Nephron progenitor cell (in vitro differentiated cells): ENCODE measurements around the gene EPB41L5.
A peak's percentile ranks its signal among the peaks of the same experiment; 100 is the strongest.
"Not testable (repeated sequence)": the region's sequence is repeated elsewhere in the genome, so short reads cannot be mapped to it uniquely, and the experiment has no call there.

ENCODE experiments used
- DNase-seq: peaks from one replicate; pipeline ENCODE4 v3.0.0; 2021
- H3K27ac Mint-ChIP-seq: 2 replicates; pipeline ENCODE4 v1.8.0; 2021; ENCODE audit warnings: mild to moderate bottlenecking, moderate library complexity, mixed read lengths
- H3K27me3 Mint-ChIP-seq: 2 replicates; pipeline ENCODE4 v1.8.0; 2021; ENCODE audit warnings: mild to moderate bottlenecking, low read depth, mixed read lengths; ENCODE audit not compliant: poor library complexity
- H3K36me3 Mint-ChIP-seq: 2 replicates; pipeline ENCODE4 v1.8.0; 2021; ENCODE audit warnings: low read depth, mixed read lengths
- H3K4me1 Mint-ChIP-seq: 2 replicates; pipeline ENCODE4 v1.8.0; 2021; ENCODE audit warnings: mixed read lengths
- H3K4me3 Mint-ChIP-seq: 2 replicates; pipeline ENCODE4 v1.8.0; 2021; ENCODE audit warnings: mild to moderate bottlenecking, moderate library complexity, mixed read lengths
- H3K9me3 Mint-ChIP-seq: 2 replicates; pipeline ENCODE4 v1.8.0; 2021; ENCODE audit warnings: mild to moderate bottlenecking, moderate library complexity, mixed read lengths
- CTCF ChIP-seq: fragments of 200-600 bp; sonication (generic); IDR thresholded peaks from 2 replicates; pipeline ENCODE4 v1.5.0; 2021; ENCODE audit warnings: antibody characterized with exemption

Gene EPB41L5

DNA sequence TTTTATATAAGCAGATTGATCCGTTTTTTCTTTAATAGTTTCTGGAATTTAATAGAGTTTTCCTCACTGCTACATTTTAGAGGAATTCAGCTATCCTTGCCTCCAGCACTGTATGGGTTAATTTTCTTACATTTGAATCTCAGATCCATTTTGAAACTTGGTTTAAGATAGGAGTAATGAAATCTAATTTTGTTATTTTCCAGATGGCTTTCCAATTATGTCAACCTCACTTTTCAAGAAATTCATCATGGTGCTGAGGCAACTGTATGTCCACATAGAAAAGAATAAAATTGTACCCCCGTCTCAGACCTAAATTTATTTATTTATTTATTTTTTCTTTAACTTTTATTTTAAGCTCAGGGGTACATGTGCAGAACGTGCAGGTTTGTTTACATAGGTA, 105.1 kb downstream of the EPB41L5 start:
- Mint-ChIP-seq H3K4me1 (no peaks in the 10 kb centered on the region), H3K9me3 (peaks cover 33% of the 10 kb centered on the region), H3K27ac (no peak overlapping the region), H3K4me3 (no peak overlapping the region), H3K36me3 (peaks cover 63% of the 10 kb centered on the region), H3K27me3 (no peaks in the 10 kb centered on the region)
- DNase-seq: no peak
- TF ChIP-seq CTCF: no peak

GRCh38 chr2:120118471-120118870, 105.6 kb downstream of the EPB41L5 start:
- Mint-ChIP-seq H3K27ac (no peak overlapping the region), H3K27me3 (no peaks in the 10 kb centered on the region), H3K4me3 (no peak overlapping the region), H3K36me3 (peaks cover 64% of the 10 kb centered on the region), H3K9me3 (peaks cover 36% of the 10 kb centered on the region), H3K4me1 (no peaks in the 10 kb centered on the region)
- DNase-seq: no peak
- TF ChIP-seq CTCF: no peak

DNA sequence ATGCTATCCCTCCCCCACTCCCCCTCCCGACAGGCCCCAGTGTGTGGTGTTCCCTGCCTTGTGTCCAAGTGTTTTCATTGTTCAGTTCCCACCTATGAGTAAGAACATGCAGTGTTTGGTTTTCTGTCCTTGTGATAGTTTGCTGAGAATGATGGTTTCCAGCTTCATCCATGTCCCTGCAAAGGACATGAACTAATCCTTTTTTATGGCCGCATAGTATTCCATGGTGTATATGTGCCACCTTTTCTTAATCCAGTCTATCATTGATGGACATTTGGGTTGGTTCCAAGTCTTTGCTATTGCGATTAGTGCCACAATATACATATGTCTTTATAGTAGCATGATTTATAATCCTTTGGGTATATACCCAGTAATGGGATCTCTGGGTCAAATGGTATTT, 108.5 kb downstream of the EPB41L5 start:
- H3K4me3 Mint-ChIP-seq, H3K27ac Mint-ChIP-seq, DNase-seq, H3K4me1 Mint-ChIP-seq, H3K27me3 Mint-ChIP-seq: not testable (repeated sequence)
- Mint-ChIP-seq H3K9me3 (peaks cover 36% of the 10 kb centered on the region), H3K36me3 (peaks cover 82% of the 10 kb centered on the region)

- TF ChIP-seq CTCF: no peak
- Mint-ChIP-seq H3K27ac (peak overlapping the region; percentile 79), H3K36me3 (peaks cover 71% of the 10 kb centered on the region), H3K4me3 (no peak overlapping the region), H3K4me1 (no peaks in the 10 kb centered on the region), H3K27me3 (no peaks in the 10 kb centered on the region), H3K9me3 (peaks cover 36% of the 10 kb centered on the region)
- no peak for DNase-seq
Observed at GRCh38 chr2:120123090-120123489, 110.2 kb downstream of the EPB41L5 start.

DNA sequence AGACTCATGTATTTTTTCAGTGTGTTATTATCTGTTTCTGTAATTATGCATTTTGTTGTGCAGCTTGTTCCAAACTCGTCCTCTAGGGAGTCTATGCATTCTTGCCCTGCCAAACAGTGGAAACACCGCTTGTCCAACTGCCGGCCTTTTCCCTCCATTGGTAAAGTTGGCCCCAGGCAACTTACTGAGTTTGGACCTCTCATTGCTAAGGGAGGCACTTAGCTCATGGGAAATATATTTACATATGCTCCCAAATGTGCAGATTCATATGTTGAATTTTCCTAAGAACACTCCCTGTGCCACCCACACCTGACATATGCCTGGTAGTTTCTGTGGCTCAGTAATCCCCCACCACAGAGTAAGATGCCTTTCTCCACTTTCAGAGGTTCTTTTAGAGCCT, 112.3 kb downstream of the EPB41L5 start:
- Mint-ChIP-seq H3K27ac (no peak overlapping the region), H3K9me3 (peaks cover 23% of the 10 kb centered on the region), H3K36me3 (peaks cover 64% of the 10 kb centered on the region), H3K27me3 (no peaks in the 10 kb centered on the region), H3K4me3 (no peak overlapping the region), H3K4me1 (no peaks in the 10 kb centered on the region)
- no peak for TF ChIP-seq CTCF
- DNase-seq: no peak

DNA sequence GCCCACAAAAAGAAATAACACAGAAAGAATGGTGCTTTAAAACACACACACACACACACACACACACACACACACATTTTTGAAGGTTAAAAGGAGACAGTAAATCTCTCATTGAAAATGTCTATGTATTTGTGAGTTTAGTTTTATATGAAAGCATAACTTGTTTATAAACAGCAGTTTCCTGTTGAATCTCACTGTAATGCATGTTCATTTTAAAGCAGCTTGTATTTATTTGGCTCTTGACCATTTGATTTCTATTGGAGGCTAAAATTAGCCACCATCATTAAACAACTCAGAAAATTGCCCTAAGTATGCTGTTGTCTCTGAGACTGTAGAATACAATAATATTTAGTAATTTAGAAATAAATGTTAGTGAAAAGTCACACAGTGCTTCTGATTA, 115.3 kb downstream of the EPB41L5 start:
- Mint-ChIP-seq H3K4me1 (no peaks in the 10 kb centered on the region), H3K36me3 (peaks cover 65% of the 10 kb centered on the region), H3K4me3 (no peak overlapping the region), H3K9me3 (peaks cover 8% of the 10 kb centered on the region), H3K27me3 (no peaks in the 10 kb centered on the region), H3K27ac (no peak overlapping the region)
- no peak for TF ChIP-seq CTCF
- DNase-seq: no peak
